Parathyroid adenoma (tissue), 2 donors: ENCODE results near the gene CFAP57.

ENCODE experiments used
- H2AFZ ChIP-seq: fragments of 300-600 bp; sonication (generic); one replicate; pipeline ENCODE4 v1.7.0; 2017; ENCODE audit warnings: antibody characterized with exemption, mild to moderate bottlenecking
- H3K27ac ChIP-seq: fragments of 300-600 bp; sonication (generic); one replicate; pipeline ENCODE4 v1.7.0; 2017
- H3K27me3 ChIP-seq: fragments of 300-600 bp; sonication (generic); one replicate; pipeline ENCODE4 v1.7.0; 2017; ENCODE audit warnings: low read length; ENCODE audit not compliant: control insufficient read depth, insufficient read depth
- H3K36me3 ChIP-seq: fragments of 300-600 bp; sonication (generic); one replicate; pipeline ENCODE4 v1.7.0; 2017; ENCODE audit warnings: low read length; ENCODE audit not compliant: control insufficient read depth, insufficient read depth
- H3K4me1 ChIP-seq: fragments of 300-600 bp; sonication (generic); one replicate; pipeline ENCODE4 v1.7.0; 2017; ENCODE audit warnings: control low read depth
- H3K4me2 ChIP-seq: fragments of 300-600 bp; sonication (generic); one replicate; pipeline ENCODE4 v1.7.0; 2017; ENCODE audit warnings: low read length
- H3K4me3 ChIP-seq: fragments of 300-600 bp; sonication (generic); one replicate; pipeline ENCODE4 v1.7.0; 2017; ENCODE audit warnings: low read depth, low read length
- H3K79me2 ChIP-seq: fragments of 300-600 bp; sonication (generic); one replicate; pipeline ENCODE4 v1.7.0; 2017; ENCODE audit warnings: control low read depth
- H3K9ac ChIP-seq: fragments of 300-600 bp; sonication (generic); one replicate; pipeline ENCODE4 v1.7.0; 2017; ENCODE audit warnings: mild to moderate bottlenecking
- H3K9me3 ChIP-seq: fragments of 300-600 bp; sonication (generic); one replicate; pipeline ENCODE4 v1.7.0; 2017; ENCODE audit warnings: low read length; ENCODE audit not compliant: control insufficient read depth
- CTCF ChIP-seq: fragments of 300-600 bp; sonication (generic); IDR thresholded peaks from one replicate; pipeline ENCODE4 v1.7.0; 2017; ENCODE audit warnings: antibody characterized with exemption, mild to moderate bottlenecking
- donor health status: primary hyperparathyroidism.

Gene CFAP57

GRCh38 chr1:43246466-43247213 is 74.5 kb downstream of the CFAP57 start:
- H3K27ac ChIP-seq = no peak overlapping the region
- no peaks in the 10 kb centered on the region for H3K4me1 ChIP-seq
- H2AFZ ChIP-seq = no peak overlapping the region
- no peak overlapping the region for H3K9ac ChIP-seq
- H3K27me3 ChIP-seq = no peaks in the 10 kb centered on the region
- H3K4me2 ChIP-seq = no peak overlapping the region
- no peak for TF ChIP-seq CTCF
- H3K9me3 ChIP-seq = no peaks in the 10 kb centered on the region
- no peaks in the 10 kb centered on the region for H3K79me2 ChIP-seq
- no peaks in the 10 kb centered on the region for H3K36me3 ChIP-seq
- H3K4me3 ChIP-seq = no peak overlapping the region

GRCh38 chr1:43247256-43247921 is 75.3 kb downstream of the CFAP57 start:
- H3K9me3 ChIP-seq = no peaks in the 10 kb centered on the region
- TF ChIP-seq CTCF = no peak
- no peak overlapping the region for H3K4me2 ChIP-seq
- no peak overlapping the region for H3K4me3 ChIP-seq
- no peak overlapping the region for H3K9ac ChIP-seq
- H3K27ac ChIP-seq = no peak overlapping the region
- no peaks in the 10 kb centered on the region for H3K79me2 ChIP-seq
- no peaks in the 10 kb centered on the region for H3K4me1 ChIP-seq
- no peak overlapping the region for H2AFZ ChIP-seq
- H3K36me3 ChIP-seq = no peaks in the 10 kb centered on the region
- H3K27me3 ChIP-seq = no peaks in the 10 kb centered on the region

- Histone ChIP-seq H3K9me3 (no peaks in the 10 kb centered on the region), H3K36me3 (no peaks in the 10 kb centered on the region), H2AFZ (no peak overlapping the region), H3K27ac (no peak overlapping the region), H3K79me2 (no peaks in the 10 kb centered on the region), H3K27me3 (no peaks in the 10 kb centered on the region), H3K9ac (no peak overlapping the region), H3K4me1 (no peaks in the 10 kb centered on the region), H3K4me3 (no peak overlapping the region), H3K4me2 (no peak overlapping the region)
- TF ChIP-seq CTCF = no peak
These were observed 78.2 kb downstream of the CFAP57 start for GRCh38 chr1:43250351-43250761.

GRCh38 chr1:43251024-43251423 is 78.9 kb downstream of the CFAP57 start:
- H3K9ac ChIP-seq = no peak overlapping the region

More at GRCh38 chr1:43251024-43251423, 78.9 kb downstream of the CFAP57 start:
- H2AFZ ChIP-seq = no peak overlapping the region
- H3K9me3 ChIP-seq = no peaks in the 10 kb centered on the region
- no peak overlapping the region for H3K27ac ChIP-seq
- H3K4me1 ChIP-seq = no peaks in the 10 kb centered on the region
- TF ChIP-seq CTCF = no peak
- H3K4me2 ChIP-seq = no peak overlapping the region
- H3K27me3 ChIP-seq = no peaks in the 10 kb centered on the region
- H3K36me3 ChIP-seq = no peaks in the 10 kb centered on the region
- H3K4me3 ChIP-seq = no peak overlapping the region
- H3K79me2 ChIP-seq = no peaks in the 10 kb centered on the region
